Vagina (tissue), 2 donors: ENCODE results near the gene FUT7.

ENCODE experiments used
- CTCF ChIP-seq, 3 experiments: fragments of 450-650 bp in 2 of 3; fragments of 200-600 bp in 1 of 3; sonication (generic) in 1 of 3; IDR thresholded peaks; one replicate each; pipeline ENCODE4 v1.5.1; 2017 to 2019; ENCODE audit warnings: antibody characterized with exemption in 3 of 3, mild to moderate bottlenecking in 2 of 3, moderate library complexity in 2 of 3
- POLR2AphosphoS5 ChIP-seq, 2 donors: sonication (generic); formaldehyde crosslinking; IDR thresholded peaks; one replicate each; pipeline ENCODE4 v1.9.0; 2017; ENCODE audit warnings: antibody characterized with exemption in 2 of 2, mild to moderate bottlenecking in 2 of 2, low read depth in 1 of 2; ENCODE audit not compliant: insufficient read depth in 1 of 2

- TF ChIP-seq POLR2AphosphoS5 (IDR thresholded peaks at IDR 0.05; ENCODE audit: insufficient read depth in 1 of 2, low read depth in 1 of 2) = no peak
- TF ChIP-seq CTCF (IDR thresholded peaks at IDR 0.05) = no peak
Observed at GRCh38 chr9:136983656-136984314, 48.1 kb downstream of the FUT7 start.
